HG03135 (cell line): ENCODE results near the gene SPIB.
"Not testable (repeated sequence)": the region's sequence is repeated elsewhere in the genome, so short reads cannot be mapped to it uniquely, and the experiment has no call there.

ENCODE experiments used
- ATAC-seq: cut with Tn5 transposase; IDR thresholded peaks from one replicate; pipeline ENCODE4 v1.9.1; 2021; ENCODE audit warnings: mild to moderate bottlenecking, moderate library complexity; ENCODE audit not compliant: unreplicated experiment

SPIB gene

DNA sequence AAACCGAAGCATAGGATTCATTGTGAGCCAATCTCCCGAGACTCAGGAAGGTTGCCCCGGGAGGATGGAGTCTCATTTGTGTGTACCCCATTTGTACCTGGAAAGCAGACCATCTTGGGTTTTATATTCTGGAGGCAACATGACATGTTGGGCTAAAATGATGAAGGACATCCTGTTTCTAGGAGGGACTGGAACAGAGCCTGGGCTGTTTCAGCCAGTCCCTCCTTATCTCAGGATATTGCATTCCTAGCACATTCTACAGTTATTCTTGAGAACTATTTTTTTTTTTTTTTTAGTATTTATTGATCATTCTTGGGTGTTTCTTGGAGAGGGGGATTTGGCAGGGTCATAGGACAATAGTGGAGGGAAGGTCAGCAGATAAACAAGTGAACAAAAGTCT is 28.4 kb upstream of the SPIB start:
- ATAC-seq, result not testable (repeated sequence)

- ATAC-seq, result not testable (repeated sequence)
These were observed 27.8 kb upstream of the SPIB start for GRCh38 chr19:50390952-50391351.

DNA sequence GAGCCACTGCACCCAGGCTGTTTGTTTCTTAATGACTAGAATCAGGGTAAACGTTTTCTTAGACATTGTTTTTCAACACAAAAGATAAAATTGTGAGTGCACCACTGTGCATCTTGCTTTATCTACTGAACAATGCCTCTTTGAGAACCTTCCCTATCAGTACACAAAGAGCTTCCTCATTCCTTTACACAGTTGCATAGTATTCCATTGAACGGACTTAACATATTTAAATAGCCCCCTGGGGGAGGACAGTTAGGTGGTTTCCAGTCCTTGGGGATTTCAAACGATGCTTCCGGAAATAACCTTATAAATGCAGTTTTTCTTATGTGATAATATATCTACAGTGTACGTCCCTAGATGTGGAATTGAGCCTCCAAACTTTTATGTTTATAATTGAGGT is 26.0 kb upstream of the SPIB start:
- ATAC-seq, result no peak

DNA sequence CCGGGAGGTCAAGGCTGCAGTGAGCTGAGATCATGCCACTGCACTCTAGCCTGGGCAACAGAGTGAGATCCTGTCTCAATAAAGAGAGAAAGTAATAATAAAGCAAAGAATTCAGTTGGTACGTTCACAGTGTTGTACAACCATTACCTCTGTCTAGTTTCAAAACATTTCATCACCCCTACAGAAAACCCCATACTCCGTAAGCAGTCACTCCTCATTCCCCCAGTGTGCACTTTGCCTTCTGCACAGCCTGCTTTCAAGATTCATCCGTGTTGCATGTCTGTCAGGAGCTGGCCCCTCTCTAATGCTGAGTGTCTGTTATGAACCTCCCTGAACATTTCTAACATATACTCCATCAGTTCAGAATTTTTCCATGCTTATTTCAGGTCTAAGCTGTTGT is 25.1 kb upstream of the SPIB start:
- no peak for ATAC-seq

DNA sequence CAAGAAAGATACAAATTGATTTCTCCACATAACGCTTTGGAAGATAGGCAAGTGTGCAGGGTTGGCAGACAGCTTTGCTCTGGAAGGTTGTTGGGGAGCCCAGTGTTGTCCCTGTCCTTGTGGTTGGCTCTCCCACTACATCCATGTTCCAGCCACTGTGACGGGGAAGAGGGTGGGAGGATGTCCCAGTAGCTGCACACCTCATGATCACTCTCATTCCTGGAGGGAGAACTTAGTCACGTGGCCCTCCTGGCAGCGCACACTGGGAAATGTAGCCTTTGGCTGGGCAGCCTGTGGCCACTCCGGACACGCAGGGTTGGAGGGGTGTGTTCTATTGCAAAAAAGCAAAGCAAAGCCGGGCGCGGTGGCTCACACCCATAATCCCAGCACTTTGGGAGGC is 24.7 kb upstream of the SPIB start:
- no peak for ATAC-seq

DNA sequence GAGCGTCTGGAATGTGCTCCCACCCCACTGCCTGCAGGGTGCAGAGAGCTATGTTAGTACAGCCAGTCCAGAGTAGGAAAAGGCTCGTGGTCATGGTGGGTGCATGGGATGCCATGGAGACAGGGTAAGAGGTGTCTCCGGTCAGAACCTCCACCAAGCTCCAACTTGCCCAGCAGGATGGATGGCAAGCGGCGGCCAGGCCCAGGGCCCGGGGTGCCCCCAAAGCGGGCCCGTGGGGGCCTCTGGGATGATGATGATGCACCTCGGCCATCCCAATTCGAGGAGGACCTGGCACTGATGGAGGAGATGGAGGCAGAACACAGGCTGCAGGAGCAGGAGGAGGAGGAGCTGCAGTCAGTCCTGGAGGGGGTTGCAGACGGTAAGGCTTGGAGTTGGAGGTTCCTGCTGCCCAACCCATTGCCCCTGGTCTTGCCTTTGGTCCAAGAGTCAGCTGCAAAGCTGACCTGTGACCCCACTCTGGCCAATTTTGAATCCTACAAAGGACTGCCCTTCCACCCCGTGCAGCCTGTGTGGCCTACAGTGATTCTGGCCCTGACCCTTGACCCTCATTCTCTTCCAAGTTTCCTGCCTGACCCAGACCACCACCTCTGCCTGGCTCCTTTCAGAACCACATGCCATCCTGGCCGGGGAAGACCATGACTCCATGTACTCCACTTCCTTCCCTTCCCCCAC is 19.9 kb upstream of the SPIB start:
- no peak for ATAC-seq

DNA sequence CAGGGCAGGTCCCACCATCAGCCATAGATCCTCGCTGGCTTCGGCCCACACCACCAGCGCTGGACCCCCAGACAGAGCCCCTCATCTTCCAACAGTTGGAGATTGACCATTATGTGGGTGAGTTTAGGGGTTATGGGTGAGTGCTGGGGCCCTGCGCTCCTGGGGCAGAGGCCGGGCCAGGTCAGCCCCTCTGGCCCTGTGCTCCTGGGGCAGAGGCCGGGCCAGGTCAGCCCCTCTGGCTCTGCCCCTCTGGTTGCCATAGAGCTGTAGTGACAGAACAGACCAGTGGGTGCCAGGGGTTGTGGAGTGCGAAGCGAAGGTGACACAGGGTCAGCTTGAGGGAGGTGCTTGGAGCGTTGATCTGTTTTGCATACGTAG is 19.4 kb upstream of the SPIB start:
- ATAC-seq, result no peak

DNA sequence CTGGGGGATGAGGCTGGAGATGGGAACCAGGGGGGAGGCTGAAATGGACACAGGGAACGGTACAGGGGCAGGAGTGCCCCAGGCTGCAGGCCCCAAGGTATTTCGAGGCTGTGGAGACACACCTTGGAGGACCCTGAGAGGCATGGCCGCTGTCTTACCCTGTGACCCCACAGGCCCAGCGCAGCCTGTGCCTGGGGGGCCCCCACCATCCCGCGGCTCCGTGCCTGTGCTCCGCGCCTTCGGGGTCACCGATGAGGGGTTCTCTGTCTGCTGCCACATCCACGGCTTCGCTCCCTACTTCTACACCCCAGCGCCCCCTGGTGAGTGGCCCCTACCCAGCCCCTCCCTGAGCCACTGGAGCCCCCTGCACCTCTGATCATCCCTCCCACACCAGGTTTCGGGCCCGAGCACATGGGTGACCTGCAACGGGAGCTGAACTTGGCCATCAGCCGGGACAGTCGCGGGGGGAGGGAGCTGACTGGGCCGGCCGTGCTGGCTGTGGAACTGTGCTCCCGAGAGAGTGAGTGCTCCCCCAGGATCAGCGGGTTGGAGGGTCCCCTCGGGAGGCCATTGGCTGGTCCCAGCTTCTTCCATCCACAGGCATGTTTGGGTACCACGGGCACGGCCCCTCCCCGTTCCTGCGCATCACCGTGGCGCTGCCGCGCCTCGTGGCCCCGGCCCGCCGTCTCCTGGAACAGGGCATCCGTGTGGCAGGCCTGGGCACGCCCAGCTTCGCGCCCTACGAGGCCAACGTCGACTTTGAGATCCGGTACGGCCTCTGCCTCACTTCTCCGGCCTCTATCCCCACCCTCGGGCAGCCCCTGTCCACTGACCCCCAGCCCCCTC is 16.9 kb upstream of the SPIB start:
- ATAC-seq, result no peak

GRCh38 chr19:50402544-50403301 is 16.0 kb upstream of the SPIB start:
- no peak for ATAC-seq

DNA sequence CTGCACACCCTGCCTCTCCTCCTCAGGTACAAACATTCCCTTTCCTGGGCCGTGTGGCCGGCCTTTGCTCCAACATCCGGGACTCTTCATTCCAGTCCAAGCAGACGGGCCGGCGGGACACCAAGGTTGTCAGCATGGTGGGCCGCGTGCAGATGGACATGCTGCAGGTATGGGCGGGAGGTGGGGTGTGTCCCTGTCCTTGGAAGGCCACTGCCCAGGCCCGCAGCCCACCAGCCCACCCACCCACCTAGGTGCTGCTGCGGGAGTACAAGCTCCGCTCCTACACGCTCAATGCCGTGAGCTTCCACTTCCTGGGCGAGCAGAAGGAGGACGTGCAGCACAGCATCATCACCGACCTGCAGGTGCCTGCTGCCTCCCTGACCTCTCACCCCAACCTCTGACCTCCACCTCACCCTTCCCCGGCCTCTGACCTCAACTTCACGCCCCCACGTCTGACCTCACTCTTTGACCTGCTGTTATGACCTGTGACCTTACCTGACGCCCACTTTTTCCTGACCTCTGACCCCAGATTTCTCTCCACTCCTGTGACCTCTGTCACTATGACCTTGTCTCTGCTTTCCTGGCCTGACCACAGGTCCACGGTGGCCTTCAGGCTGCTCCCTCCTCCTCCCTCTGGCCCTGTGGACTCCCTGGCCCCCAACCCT is 12.4 kb upstream of the SPIB start:
- no peak for ATAC-seq

DNA sequence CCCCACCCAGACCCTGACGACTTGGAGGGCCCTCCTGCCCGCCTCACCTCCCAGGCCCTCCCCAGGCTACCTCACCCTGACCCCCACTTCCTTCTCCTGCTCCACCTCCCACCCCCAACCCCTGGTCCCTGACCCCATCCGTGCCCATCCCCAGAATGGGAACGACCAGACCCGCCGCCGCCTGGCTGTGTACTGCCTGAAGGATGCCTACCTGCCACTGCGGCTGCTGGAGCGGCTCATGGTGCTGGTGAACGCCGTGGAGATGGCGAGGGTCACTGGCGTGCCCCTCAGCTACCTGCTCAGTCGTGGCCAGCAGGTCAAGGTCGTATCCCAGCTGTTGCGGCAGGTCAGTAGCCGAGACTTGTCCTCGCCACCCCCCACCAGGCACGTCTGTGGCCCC is 11.9 kb upstream of the SPIB start:
- ATAC-seq, result no peak

DNA sequence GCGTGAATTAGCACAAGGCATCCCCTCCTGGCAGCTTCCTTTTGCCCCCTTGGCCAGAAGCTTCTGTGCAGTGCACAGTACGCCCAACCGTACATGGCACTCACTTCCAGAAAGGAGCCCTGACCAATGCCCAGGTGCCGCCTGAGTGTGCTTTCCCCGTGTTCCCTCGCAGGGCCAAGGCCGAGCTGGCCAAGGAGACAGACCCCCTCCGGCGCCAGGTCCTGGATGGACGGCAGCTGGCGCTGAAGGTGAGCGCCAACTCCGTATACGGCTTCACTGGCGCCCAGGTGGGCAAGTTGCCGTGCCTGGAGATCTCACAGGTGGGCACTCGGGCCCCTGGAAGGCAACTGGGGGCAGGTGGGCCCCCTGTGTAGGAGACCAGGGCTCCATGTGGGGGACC is 9.4 kb upstream of the SPIB start:
- ATAC-seq, result no peak

GRCh38 chr19:50410109-50410508 is 8.6 kb upstream of the SPIB start:
- ATAC-seq, result no peak

DNA sequence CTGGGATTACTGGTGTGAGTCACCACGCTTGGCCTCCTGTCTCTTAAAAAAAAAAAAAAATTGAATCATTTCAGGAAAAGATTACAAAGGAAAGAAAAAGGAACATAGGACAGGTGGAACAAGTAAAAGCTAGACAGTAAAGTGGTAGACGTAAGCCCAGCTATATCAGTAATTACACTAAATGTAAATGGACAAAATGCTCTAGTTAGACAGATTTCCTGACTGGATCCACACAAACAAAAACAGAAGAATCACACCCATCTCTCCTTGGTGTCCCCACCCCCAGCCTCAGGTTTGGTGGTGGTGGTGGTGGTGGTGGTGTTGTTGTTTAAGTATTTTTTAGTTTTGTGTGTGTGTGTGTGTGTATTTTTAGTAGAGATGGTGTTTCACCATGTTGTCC is 6.3 kb upstream of the SPIB start:
- ATAC-seq, result no peak

GRCh38 chr19:50413096-50413495 is 5.6 kb upstream of the SPIB start:
- no peak for ATAC-seq

DNA sequence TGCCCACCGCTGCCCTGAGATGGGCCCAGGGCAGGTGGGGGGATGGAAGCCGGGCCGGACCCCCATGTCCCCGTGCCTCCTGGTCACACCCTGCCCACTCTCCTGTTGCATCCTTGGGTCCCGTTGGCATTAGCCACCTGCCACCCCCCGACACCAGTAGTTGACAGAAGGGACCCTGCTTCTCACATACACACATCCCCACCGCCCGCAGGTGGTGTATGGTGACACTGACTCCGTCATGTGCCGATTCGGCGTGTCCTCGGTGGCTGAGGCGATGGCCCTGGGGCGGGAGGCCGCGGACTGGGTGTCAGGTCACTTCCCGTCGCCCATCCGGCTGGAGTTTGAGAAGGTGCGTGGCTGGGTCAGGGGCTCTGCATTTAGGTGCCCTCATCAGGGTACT is 5.2 kb upstream of the SPIB start:
- ATAC-seq, result no peak

GRCh38 chr19:50414864-50415660 is 3.7 kb upstream of the SPIB start:
- ATAC-seq, result peak; percentile 30

- ATAC-seq, result peak; percentile 34
These were observed 3.1 kb upstream of the SPIB start for GRCh38 chr19:50415661-50416033.

- ATAC-seq, result no peak
These were observed 2.4 kb upstream of the SPIB start for GRCh38 chr19:50416034-50416977.
